Effector CD4-positive, alpha-beta T cell (primary cell): ENCODE measurements around the gene CFAP68.

ENCODE experiments used
- DNase-seq: peaks from one replicate; pipeline ENCODE4 v3.0.0-alpha.2; 2020
- total RNA-seq: gene quantifications from one replicate; lab custom pipeline; 2026; lab: John Stamatoyannopoulos, UW

The CFAP68 gene, protein sequence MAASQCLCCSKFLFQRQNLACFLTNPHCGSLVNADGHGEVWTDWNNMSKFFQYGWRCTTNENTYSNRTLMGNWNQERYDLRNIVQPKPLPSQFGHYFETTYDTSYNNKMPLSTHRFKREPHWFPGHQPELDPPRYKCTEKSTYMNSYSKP
- 7.9 reads per million, percentile 27 among the genes with 10 or more reads in this experiment for total RNA-seq

DNA sequence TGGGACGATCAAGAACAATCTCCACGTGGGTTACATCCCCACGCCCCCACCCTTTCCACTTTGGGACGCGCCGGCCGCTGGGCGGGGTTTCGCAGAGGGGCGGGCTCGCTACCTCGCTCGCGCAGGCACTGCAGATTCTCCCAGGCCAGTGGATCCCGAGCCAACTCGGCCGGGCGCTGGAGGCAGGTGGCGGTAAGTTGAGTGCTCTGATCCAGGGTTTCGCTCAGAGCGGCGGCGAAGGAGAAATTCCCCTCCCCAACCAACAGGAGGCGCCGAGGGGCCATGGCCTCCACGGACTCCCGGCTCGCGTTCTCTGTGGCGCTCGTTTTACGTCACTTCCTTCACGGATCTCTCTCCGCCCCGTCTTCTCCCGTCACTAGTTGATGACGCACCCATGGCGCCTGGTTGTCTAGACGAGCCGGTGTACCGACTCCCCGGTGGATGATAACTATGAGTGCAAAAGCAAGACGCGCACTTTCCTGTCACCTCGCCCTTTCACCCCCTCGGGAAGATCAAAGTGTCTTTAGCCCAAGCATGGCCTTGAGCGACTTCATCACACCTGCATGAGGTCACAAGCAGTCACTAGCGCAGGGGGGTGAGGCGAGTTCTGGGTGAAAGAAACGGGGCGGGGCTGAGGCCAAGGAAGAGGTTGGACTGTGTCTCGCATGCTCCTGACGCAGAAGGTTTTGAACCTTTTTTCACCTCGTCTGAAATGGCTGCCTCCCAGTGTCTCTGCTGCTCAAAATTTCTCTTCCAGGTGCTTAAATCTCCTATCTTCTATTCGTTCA, at the start of gene CFAP68, which contains the start of gene FDXACB1:
TSS of gene CFAP68 (plus strand) at position 693 of the 788 bp plus-strand sequence. CDS start at position 713, 20 bp downstream.
TSS of gene FDXACB1 (minus strand) at position 317 of the 788 bp plus-strand sequence. CDS start at position 284, 33 bp downstream.
- DNase-seq: peak; percentile 96

DNA sequence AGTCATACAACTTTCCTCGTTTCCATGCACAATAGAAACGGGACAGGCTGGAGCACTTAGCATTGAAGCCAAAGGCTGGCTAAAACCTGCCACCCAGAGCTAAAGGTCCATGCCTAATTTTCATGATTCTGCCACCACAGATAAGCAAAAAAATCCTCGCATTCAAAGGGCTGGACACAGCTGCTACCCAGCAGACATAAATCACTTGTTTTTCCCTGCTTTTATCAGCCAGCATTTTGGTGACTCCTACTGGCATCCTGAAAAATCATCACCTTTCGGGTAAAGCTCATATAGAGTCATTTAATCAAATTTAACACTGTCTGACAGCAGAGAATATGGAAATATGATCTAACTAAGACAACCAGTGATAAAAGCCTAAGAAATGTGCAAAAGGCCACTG, 45.8 kb upstream of the CFAP68 start:
- DNase-seq: no peak

DNA sequence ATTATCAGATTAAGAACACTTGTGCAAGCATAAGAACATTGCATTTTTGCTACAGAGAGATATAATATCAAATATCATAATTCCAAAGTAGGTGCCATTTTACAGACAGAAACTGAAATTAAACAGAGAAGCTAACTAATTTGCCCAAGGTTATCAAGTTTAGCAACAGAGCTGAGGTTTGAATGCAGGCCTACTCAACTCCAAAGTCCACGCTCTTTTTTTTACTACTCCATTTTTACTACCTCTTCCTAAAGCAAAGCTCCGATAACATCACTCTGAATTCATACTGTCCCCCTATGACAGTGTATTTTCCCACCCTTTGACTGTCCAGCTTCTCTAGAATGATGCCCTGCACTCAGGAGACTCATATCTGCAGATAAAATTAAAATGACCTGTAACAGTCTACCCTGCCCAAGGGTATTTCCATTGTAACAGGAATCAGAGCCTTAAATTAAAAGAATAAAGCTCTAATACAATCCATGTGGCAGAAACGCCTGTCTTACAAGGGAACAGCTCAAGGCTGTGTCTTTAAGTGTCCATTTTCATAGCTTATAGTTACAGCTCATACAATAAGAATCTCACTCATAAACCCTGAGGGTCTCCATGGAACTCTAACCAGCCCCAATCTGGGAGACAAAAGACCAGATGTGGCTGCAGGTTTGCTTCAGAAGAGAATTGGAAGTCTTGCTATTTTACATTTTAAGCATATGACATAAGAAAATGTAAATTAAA, 44.7 kb upstream of the CFAP68 start:
- no peak for DNase-seq

DNA sequence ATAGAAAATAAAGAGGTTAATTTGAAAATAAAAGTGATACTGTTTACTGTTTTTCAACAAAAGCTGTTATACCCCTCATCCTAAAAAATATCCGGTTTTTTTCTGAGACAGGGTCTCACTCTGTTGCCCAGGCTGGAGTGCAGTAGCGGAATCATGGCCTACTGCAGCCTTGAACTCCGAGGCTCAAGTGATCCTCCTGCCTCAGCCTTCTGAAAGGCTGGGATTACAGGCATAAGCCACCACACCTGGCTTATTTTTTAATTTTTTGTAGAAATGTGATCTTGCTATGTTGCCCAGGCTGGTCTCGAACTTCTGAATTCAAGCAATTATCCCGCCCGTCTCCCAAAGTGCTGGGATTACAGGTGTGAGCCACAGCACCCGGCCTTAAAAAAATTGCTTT, 43.7 kb upstream of the CFAP68 start:
- DNase-seq: no peak

DNA sequence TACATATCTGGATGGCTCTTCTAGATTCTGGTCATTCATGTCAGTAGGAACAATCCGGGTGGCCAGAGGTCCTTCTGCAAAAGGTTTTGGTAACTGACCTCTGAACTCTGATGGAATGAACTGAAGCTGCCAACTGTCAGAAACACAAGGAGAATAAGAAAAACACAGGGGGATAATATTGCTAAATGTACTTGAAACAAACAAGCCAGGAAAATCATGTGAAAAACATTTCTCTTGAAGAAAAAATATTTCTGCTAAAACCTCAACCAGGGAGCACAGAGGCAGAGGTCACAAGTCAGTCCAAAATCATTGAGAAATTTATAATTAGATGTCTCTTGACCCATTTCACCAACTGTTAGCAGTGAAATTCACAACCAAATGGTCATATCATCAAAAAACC, 43.2 kb upstream of the CFAP68 start:
- no peak for DNase-seq

DNA sequence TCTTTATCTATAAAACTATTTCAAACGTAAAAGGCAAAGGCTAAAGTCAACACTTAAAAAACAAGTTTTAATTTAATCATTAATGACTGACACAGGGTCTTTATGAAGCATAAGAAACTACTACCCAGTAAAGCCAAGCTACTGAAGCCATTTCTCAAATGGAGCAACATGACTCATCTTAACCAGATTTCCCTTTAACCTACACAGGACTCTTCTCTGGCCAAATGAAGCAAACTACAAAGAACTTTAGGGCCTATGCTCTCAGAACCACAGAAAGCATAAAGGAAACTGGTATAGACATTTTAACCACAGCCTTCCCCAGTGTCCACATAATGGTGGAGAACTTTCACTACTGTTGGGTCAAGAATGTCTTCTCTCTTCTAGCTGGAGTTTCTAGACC, 42.6 kb upstream of the CFAP68 start:
- no peak for DNase-seq

DNA sequence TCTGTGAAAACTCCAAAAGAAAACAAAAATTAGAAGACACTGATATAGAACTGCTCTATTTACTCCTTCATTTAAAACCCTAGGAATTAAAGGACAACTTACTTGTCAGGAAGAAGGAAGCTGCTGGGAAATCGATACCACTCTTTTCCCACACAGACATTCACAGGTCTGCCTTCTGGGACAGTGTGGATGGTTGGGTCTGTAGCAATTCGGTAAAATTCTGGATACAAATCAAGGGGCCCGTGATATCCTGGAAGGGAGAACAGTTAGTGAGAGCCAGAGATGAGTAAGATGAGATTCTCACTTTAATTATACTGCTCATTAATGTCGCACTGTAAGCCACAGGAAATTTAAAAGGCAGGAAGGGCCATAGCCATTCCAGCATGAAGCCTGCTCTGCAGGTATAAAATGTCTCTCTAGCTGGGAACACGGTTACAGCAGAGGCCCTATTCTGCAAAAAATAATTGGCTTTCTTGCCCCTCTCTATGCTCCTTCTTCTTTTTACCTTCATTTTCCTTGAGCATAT, 41.9 kb upstream of the CFAP68 start:
- DNase-seq: no peak

DNA sequence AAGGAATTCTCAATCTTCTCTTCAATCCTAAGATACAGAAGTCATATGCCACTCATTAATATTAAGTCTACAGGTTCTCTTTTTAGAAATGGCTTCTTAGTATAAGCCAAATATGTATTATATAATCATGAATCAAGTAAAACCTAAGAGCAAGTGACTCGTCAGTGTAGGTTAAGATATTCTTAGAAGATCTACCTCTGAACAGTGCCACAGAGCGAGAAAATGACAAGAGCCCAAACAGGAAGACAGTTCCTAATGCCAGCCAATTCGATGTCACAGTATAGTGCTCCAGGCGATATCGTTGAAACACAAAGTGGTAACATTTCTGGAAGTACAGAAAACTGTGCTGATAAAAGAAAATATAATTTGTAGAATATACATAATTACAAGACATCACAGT, 41.3 kb upstream of the CFAP68 start:
- DNase-seq: no peak

DNA sequence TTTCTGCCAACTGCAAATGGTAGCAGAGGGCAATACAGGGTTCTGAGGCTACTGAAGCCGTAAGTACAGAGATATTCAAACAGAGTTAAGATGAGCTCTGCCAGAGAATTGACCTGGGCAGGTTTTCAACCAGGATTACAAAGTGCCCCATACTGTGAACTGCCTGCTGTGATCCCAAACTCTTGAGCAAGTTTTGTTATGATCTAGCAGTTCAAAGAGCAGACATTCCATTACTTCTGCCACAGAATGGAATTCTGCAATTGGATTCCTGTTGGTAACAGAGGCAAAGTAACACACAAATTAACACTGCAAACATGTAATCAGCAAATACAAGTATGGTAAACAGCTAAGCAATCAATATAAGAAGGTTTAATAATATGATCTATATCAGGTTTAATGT, 39.2 kb upstream of the CFAP68 start:
- DNase-seq: no peak

DNA sequence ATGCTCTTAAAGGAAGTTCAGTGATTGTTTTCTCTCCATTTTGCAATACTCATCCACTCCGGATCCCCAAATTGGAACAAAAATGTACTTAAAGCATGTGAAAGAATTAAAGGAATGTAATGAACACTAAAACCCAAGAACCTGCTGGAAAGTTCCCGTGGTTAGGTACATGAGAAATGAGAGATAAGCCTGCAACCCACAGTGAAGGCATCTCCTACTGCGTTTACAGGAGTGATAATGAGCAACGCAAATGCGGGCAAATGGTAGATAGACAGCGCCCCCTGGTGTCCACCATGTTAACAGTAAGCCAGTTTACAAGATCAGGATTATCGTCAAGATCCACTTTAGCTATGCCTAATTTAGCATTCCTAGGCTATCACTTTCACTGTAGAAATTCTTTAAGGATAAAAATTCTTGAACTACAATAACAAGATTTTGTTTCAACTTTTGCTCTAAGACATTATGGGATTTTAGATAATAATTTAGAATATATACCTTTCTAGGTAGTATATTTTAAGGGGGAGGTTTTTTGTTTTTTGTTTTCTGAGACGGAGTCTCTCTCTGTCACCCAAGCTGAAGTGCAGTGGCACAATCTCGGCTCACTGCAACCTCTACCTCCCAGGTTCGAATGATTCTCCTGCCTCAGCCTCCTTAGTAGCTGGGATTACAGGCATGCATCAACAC, 37.8 kb upstream of the CFAP68 start:
- DNase-seq: peak; percentile 83

DNA sequence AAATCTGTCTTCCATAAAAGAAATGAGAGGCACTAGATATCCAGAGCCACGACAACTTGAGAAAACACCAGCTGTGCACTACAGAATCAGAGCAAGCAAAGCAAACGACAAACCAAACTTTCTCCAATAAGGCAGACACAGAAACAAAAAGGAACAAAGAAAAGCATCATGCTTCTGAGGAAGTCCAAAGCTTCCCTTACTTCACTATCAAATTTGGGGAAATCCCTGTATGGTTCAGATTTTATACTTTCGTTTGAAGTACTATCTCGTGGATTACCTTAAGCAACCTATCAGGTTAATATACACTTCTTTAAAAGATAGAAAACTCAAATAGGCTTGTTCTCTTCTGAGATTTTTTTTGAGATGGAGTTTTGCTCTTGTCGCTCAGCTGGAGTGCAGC, 35.7 kb upstream of the CFAP68 start:
- DNase-seq: no peak

DNA sequence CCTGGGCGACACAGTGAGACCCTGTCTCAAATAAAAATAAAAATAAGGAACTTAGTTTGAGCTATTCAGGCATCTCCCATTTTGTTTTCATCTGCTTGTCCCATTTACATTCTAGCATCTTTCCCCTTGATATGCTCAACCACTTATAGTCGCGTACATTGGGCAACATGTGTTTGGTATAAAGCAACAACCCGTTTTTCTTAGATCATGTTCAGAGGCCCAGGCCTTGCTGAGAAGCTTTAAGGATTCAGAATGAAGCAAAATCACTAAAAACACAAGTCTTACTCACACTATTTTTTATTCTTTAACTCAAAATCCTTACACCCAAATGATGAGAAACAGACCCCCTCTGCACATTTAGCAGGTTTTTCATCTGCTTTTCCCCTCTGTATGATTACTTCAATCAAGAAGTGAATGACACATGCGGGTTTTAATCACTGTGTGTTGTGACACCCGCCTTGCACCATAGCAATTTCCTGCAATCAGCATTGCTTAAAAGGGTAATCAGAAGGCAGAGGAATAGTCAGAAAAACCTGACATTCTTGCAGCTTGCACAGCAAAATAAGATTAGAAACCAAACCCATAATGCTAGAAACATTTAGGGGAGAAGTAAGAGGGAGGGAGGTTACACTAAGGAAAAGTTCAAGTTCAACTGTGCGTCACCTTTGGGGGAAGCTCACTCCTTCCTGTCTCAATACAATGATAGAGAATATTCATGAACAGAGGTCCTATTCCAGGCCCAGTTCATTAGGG, 33.9 kb upstream of the CFAP68 start:
- DNase-seq: no peak

DNA sequence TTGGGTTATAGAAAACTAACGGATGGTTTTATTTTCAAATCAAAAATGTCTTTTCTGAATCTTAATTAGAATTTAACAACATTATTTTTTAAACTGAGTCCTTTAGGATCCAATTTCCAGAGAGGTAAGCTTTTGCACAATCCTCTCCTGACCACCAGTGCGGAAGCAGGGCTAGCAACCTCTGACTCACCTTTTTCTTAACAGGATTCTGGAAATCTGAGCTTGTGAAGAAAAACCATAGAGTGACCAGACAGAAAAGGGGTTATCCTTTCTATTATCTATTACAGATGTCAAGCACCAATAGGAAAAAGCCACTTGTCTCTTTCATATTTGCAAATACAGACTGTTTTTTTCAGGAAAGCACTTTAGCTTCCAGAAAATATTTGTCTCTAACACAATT, 33.3 kb upstream of the CFAP68 start:
- DNase-seq: no peak

DNA sequence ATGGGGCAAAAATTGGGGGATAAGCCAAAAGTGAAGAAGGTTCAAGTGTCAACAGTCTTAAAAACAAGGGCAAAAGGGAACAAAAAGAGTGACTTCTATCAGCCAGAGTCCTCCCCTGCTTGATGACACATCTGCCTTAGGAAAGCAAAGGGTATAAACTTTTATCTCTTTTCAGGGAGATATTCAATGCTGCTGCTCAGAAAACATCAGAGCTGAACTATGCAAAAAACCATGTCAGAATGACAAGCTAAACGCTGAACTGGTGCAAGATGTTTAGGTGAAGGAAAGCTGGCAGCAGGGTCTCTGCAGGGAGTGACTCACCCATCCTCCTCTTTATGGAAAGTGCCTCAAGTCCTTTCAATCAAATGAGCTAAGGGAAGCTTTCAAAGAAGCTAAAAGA, 32.7 kb upstream of the CFAP68 start:
- no peak for DNase-seq

DNA sequence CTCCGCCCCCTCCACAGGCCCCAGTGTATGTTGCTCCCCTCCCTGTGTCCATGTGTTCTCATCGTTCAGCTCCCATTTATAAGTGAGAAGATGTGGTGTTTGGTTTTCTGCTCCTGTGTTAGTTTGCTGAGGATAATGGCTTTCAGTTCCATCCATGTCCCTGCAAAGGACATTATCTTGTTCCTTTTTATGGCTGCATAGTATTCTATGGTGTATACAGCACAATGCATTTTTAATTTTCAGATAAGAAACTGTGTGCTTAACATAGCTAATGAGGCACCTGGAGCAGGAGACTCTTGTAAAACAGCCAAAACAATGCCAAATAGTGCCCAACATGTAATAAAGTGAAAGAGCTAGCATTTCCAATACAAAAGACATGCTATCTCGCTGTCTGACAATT, 29.7 kb upstream of the CFAP68 start:
- DNase-seq: no peak

DNA sequence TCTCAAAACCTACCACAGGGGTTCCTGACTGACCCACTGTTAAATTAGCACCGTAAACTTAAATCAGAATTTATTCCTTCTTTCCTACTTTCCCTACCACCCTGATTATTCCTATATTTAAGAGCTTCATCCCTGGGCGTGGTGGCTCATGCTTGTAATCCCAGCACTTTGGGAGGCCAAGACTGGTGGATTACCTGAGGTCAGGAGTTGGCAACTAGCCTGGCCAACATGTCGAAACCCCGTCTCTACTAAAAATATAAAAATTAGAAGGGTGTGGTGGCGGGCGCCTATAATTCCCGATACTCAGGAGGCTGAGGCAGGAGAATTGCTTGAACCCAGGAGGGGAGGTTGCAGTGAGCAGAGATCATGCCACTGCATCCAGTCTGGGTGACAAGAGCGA, 28.3 kb upstream of the CFAP68 start:
- DNase-seq: no peak

DNA sequence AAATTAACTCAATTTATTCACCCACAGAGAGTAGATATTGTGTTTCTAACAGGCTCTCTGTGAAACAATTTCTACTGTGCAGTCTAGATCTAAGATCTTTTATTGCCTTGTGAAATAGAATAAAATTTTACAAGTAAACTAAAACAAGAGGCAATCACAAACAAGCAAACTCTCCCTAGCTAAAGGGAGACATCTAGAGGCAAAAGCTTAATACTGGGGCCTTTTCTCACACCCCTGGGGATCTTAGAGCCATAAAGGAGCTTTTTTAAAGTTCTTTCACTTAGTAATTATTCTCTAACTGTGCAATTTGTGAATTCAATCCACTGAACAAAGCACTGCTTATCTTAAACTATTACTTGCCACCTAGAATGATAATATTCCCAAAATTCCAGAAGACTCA, 27.7 kb upstream of the CFAP68 start:
- DNase-seq: no peak

DNA sequence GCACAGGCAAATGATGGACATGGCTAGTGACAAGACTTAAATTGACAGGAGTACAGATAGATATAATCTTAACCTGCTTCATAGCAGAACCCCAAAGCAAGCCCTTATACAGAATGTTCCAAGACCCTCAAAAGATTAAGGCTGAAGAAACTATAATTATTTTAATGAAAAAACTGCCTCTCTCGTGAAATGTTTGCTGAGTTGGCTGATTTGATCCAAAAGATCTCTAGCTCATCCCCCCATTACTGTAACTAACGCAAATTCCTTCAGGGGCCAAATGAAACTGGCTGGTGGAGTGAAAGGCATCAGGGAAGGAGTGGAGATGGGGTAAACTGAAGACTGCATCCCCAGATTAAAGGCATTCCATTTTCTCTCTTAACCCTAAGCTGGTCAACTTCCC, 27.2 kb upstream of the CFAP68 start:
- no peak for DNase-seq

DNA sequence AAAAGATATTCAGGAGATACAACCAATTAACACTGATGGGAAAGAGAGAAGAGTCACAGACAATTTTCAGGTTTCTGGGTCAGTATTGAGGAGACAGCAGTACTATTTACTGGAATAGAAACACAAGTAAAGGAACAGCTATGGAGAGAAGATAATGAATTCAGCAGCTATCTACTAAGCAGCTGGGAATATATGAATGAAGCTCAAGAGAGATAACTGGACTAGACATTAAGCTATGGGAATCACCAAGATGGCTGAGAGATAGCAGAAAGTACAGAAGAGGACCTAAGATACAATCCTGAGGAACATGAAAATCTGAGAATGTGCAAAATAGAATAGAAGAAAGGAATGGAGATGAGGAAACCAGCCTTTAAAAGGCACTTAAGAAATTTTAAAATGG, 23.8 kb upstream of the CFAP68 start:
- DNase-seq: no peak

DNA sequence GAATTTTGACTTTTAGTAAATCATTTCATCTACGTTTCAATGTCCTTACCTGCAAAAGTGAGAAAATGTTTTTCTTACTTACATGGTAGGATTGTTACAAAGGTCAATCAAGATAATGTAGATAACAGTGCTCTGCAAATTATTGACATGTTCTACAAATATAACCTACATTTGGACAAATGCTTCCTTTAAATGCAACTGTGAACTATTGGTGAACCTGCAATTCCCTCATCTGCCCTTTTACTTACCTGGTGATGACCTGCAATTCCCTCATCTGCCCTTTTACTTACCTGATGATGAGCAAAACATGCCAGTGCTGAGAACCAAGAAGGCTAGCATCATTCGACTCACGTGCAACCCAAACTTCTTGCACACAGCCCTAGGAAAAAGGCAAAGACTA, 19.1 kb upstream of the CFAP68 start:
- no peak for DNase-seq

DNA sequence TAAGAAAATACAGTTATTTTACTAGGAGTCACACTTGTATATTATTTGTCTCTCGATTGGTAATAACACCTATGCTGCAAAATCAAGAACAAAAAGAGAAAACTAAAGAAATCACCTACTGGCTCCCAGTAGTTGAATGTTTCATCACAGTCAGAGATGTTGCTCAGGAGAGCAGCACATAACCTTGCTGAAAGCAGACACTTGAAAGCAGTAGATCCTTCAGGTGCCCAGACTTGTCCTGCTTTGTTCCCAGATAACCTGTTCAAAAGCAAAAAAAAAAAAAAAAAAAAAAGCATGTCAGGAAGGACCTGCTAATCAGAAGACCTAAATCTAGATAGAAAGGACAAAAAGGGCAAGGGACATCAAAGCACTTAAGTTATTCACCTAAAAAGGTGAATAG, 9.2 kb upstream of the CFAP68 start:
- no peak for DNase-seq

DNA sequence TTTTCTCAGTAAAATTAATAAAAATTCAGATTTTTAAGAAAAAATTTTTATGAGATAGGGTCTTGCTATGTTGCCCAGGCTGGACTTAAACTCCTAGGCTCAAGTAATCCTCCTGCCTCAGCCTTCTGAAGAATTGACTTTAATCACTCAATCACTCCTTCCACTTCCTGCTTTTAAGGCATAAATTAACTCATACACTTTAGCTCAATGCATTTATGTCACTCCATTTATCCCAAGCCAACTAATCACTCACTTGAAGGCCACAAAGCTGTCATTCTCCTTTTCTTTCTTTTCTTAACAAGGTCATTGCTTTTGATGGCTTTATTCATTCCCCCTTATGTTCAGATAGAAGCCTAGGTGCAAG, 8.8 kb upstream of the CFAP68 start:
- DNase-seq: no peak
